Skeletal muscle tissue (tissue), 4 donors: ENCODE data around the gene HUNK. TPM values are rescaled to one million over a fixed set of nuclear protein-coding genes. Genes with fewer than 3 reads are reported as not detected.
"Not testable (repeated sequence)": the region's sequence is repeated elsewhere in the genome, so short reads cannot be mapped to it uniquely, and the experiment has no call there.

Experiments used
- H3K27ac ChIP-seq: one replicate; pipeline ENCODE4 v1.7.0; 2013; ENCODE audit warnings: mild to moderate bottlenecking, low read depth, low read length, inconsistent platforms
- H3K27me3 ChIP-seq, 3 donors: one replicate each; pipeline ENCODE4 v1.7.0; 2013; ENCODE audit warnings: low read length in 3 of 3; ENCODE audit not compliant: control insufficient read depth in 3 of 3, insufficient read depth in 3 of 3
- H3K36me3 ChIP-seq, 3 donors: one replicate each; pipeline ENCODE4 v1.7.0; 2013; ENCODE audit warnings: low read length in 3 of 3; ENCODE audit not compliant: control insufficient read depth in 3 of 3, insufficient read depth in 3 of 3
- H3K4me1 ChIP-seq, 3 donors: one replicate each; pipeline ENCODE4 v1.7.0; 2013; ENCODE audit warnings: low read length in 3 of 3, mild to moderate bottlenecking in 3 of 3; ENCODE audit not compliant: control insufficient read depth in 3 of 3, insufficient read depth in 3 of 3
- H3K4me3 ChIP-seq, 3 donors: one replicate each; pipeline ENCODE4 v1.7.0; 2013; ENCODE audit warnings: low read length in 3 of 3
- H3K9ac ChIP-seq, 3 donors: one replicate each; pipeline ENCODE4 v1.7.0; 2013; ENCODE audit warnings: low read length in 3 of 3, mild to moderate bottlenecking in 3 of 3, moderate library complexity in 2 of 3, low read depth in 1 of 3
- H3K9me3 ChIP-seq, 3 donors: one replicate each; pipeline ENCODE4 v1.7.0; 2013; ENCODE audit warnings: low read length in 3 of 3; ENCODE audit not compliant: control insufficient read depth in 3 of 3
- total RNA-seq: library from RNA; depleted of rRNA; stranded (reverse); fragments of >200 nt; gene quantifications from one replicate; pipeline ENCODE4 v1.2.3, GENCODE V29; 2014
- donor health status: Osteomylitis.

Gene HUNK
- total RNA-seq, 1 donor from 2014 or later, result 3.1 TPM

GRCh38 chr21:31945141-31945540 is 72.3 kb downstream of the HUNK start:
- H3K9me3 ChIP-seq, result no peaks in the 10 kb centered on the region
- no peaks in the 10 kb centered on the region for H3K36me3 ChIP-seq
- H3K27ac ChIP-seq, result no peak overlapping the region
- H3K9ac ChIP-seq, result no peak overlapping the region
- H3K27me3 ChIP-seq, result no peaks in the 10 kb centered on the region
- no peak overlapping the region for H3K4me3 ChIP-seq
- H3K4me1 ChIP-seq, result no peaks in the 10 kb centered on the region

DNA sequence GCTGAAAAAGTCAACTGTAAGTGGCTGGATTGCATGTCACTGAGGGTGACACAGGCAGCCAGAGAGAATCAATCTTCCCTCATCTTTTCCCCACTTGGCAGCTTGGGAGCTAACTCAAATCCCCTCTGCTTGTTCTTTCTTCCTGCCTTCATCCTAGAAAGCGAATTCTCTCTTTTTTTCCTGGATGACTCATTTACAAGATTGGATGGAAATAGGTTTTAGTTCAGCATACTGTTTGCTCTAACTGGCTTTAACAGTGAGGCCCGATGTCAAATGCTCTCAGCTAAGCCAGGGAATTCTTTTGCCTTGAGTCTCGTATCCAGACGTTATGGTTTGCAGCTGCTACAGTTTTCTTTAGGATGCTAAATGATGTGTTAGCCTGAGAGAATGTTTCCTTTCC is 72.7 kb downstream of the HUNK start:
- H3K9ac ChIP-seq, result no peak overlapping the region
- H3K4me1 ChIP-seq, result no peaks in the 10 kb centered on the region
- no peaks in the 10 kb centered on the region for H3K36me3 ChIP-seq
- H3K27me3 ChIP-seq, result no peaks in the 10 kb centered on the region
- no peaks in the 10 kb centered on the region for H3K9me3 ChIP-seq
- H3K4me3 ChIP-seq, result no peak overlapping the region
- no peak overlapping the region for H3K27ac ChIP-seq

- no peak overlapping the region for H3K9ac ChIP-seq
- no peak overlapping the region for H3K4me3 ChIP-seq
- no peaks in the 10 kb centered on the region for H3K27me3 ChIP-seq
- H3K27ac ChIP-seq, result no peak overlapping the region
- H3K9me3 ChIP-seq, result no peaks in the 10 kb centered on the region
- H3K4me1 ChIP-seq, result no peaks in the 10 kb centered on the region
- no peaks in the 10 kb centered on the region for H3K36me3 ChIP-seq
Measured at GRCh38 chr21:31946231-31946630, 73.4 kb downstream of the HUNK start.

- H3K4me3 ChIP-seq, H3K4me1 ChIP-seq, H3K27me3 ChIP-seq, H3K9me3 ChIP-seq, H3K27ac ChIP-seq, H3K9ac ChIP-seq, H3K36me3 ChIP-seq: not testable (repeated sequence)
Measured at GRCh38 chr21:31946876-31947550, 74.2 kb downstream of the HUNK start.

DNA sequence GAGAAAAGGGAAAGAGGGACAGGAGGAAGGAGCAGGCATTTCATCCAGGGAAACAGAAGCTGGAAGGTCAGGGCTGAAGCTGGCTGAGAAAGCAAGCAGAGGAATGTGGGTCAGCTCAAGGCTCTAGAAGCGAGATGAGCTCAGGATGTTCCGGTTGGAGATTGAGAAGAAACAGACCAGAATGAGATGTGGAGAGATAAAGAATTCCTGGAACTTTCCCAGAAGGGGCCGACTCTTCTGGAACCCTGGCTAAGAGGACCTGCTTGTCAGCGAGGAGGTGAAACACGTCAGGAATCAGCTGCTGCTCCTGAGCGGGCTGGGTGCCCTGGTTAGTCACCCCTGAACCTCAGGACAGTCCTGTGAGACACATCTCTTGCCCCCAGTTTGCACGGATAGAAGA is 75.9 kb downstream of the HUNK start:
- no peaks in the 10 kb centered on the region for H3K27me3 ChIP-seq

DNA sequence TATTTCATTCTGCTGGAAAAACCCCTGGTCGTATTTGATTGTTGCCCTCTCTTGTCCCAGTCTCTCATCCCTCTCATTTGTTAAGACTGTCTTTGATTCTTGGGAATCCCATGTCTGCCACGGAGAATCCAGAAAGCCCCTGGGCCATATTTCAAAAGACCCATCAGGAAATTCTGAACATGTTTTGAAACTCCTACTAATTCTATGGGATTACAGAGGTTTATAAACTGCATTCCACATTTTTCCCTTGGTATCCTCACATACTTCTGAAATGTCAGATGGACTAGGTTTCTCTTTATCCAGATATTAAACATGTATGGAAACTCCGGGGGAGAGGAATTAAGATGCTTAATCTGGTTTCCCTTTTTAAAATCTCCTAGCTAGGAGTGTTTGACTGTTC is 80.0 kb downstream of the HUNK start:
- H3K27ac ChIP-seq, result no peak overlapping the region
- H3K9me3 ChIP-seq, result no peaks in the 10 kb centered on the region
- H3K27me3 ChIP-seq, result no peaks in the 10 kb centered on the region
- H3K4me1 ChIP-seq, result no peaks in the 10 kb centered on the region
- H3K4me3 ChIP-seq, result no peak overlapping the region
- H3K36me3 ChIP-seq, result no peaks in the 10 kb centered on the region
- no peak overlapping the region for H3K9ac ChIP-seq

More for the DNA sequence above, 75.9 kb downstream of the HUNK start:
- no peak overlapping the region for H3K9ac ChIP-seq
- no peaks in the 10 kb centered on the region for H3K36me3 ChIP-seq
- H3K4me3 ChIP-seq, result no peak overlapping the region
- no peaks in the 10 kb centered on the region for H3K4me1 ChIP-seq
- no peaks in the 10 kb centered on the region for H3K9me3 ChIP-seq
- no peak overlapping the region for H3K27ac ChIP-seq

- Histone ChIP-seq H3K4me1 (no peaks in the 10 kb centered on the region), H3K27me3 (peaks cover 0 to 3% (median 0%) of the 10 kb centered on the region in 3 donors), H3K9me3 (no peaks in the 10 kb centered on the region), H3K27ac (no peak overlapping the region), H3K9ac (no peak overlapping the region), H3K36me3 (no peaks in the 10 kb centered on the region), H3K4me3 (no peak overlapping the region)
Measured at GRCh38 chr21:31957631-31958030, 84.8 kb downstream of the HUNK start.

- H3K4me1 ChIP-seq, result no peaks in the 10 kb centered on the region
- no peak overlapping the region for H3K27ac ChIP-seq
- no peaks in the 10 kb centered on the region for H3K36me3 ChIP-seq
- H3K9ac ChIP-seq, result no peak overlapping the region
- H3K9me3 ChIP-seq, result no peaks in the 10 kb centered on the region
- H3K27me3 ChIP-seq, result peaks cover 0 to 3% (median 0%) of the 10 kb centered on the region in 3 donors
- H3K4me3 ChIP-seq, result no peak overlapping the region
Measured at GRCh38 chr21:31959881-31960280, 87.1 kb downstream of the HUNK start.

GRCh38 chr21:31961027-31961426 is 88.2 kb downstream of the HUNK start:
- no peaks in the 10 kb centered on the region for H3K4me1 ChIP-seq
- H3K9me3 ChIP-seq, result no peaks in the 10 kb centered on the region
- no peak overlapping the region for H3K27ac ChIP-seq
- H3K4me3 ChIP-seq, result no peak overlapping the region
- no peaks in the 10 kb centered on the region for H3K36me3 ChIP-seq
- H3K27me3 ChIP-seq, result peaks cover 0 to 3% (median 0%) of the 10 kb centered on the region in 3 donors
- H3K9ac ChIP-seq, result no peak overlapping the region

GRCh38 chr21:31961704-31962103 is 88.9 kb downstream of the HUNK start:
- Histone ChIP-seq H3K27me3 (peaks cover 0 to 3% (median 0%) of the 10 kb centered on the region in 3 donors), H3K4me3 (no peak overlapping the region), H3K27ac (no peak overlapping the region), H3K9me3 (no peaks in the 10 kb centered on the region), H3K4me1 (no peaks in the 10 kb centered on the region), H3K9ac (no peak overlapping the region), H3K36me3 (no peaks in the 10 kb centered on the region)
